K562 (cell line): ENCODE results near the gene WDR1. TPM values are rescaled to one million over a fixed set of nuclear protein-coding genes. Genes with fewer than 3 reads are reported as not detected.
A peak's percentile ranks its signal among the peaks of the same experiment; 100 is the strongest.

Experiments
- AFF1 ChIP-seq, 2 experiments: fragments of 450-650 bp; IDR thresholded peaks; 2 replicates each; pipeline ENCODE4 v1.6.1; 2018; ENCODE audit warnings: mild to moderate bottlenecking in 2 of 2, low read depth in 1 of 2; ENCODE audit not compliant: partially characterized antibody in 2 of 2
- ELK3 ChIP-seq: fragments of 450-650 bp; formaldehyde crosslinking; IDR thresholded peaks from 2 replicates; pipeline ENCODE4 v1.4.0; 2020; ENCODE audit warnings: mild to moderate bottlenecking
- GATAD2A ChIP-seq: fragments of 450-650 bp; IDR thresholded peaks from 2 replicates; pipeline ENCODE4 v1.6.1; 2017
- ID3 ChIP-seq, 2 experiments: fragments of 250-450 bp in 1 of 2; fragments of 450-650 bp in 1 of 2; sonication (Bioruptor Pico) in 1 of 2; IDR thresholded peaks; 2 replicates each; pipeline versions ENCODE4 v1.6.1 to v1.8.0; 2016 to 2021; ENCODE audit warnings: mild to moderate bottlenecking in 2 of 2, moderate library complexity in 2 of 2, missing compliant biosample characterization in 1 of 2, missing genetic modification characterization in 1 of 2
- SMAD2 ChIP-seq: fragments of 150-350 bp; IDR thresholded peaks from 2 replicates; pipeline ENCODE4 v1.6.1; 2014; ENCODE audit warnings: low read depth, mild to moderate bottlenecking, low read length
- ZMIZ1 ChIP-seq, 2 experiments: fragments of 150-350 bp in 1 of 2; IDR thresholded peaks; 2 replicates each; pipeline ENCODE4 v1.6.1; 2012 to 2016; ENCODE audit warnings: low read depth in 2 of 2, low read length in 2 of 2, mild to moderate bottlenecking in 1 of 2, moderate library complexity in 1 of 2
- ZNF318 ChIP-seq, 2 experiments: fragments of 450-650 bp; IDR thresholded peaks; 2 replicates each; pipeline ENCODE4 v1.6.1; 2016; ENCODE audit warnings: mild to moderate bottlenecking in 2 of 2, borderline replicate concordance in 1 of 2, low read depth in 1 of 2, moderate library complexity in 1 of 2
- polyA plus RNA-seq, 8 experiments: library from polyadenylated mRNA; depleted of rRNA in 4 of 8; stranded (reverse) in 5 of 8; unstranded in 3 of 8; fragments of >200 nt; fragmentation: Nextera tagmentation in 2 of 8; fragmentation: Illumina TruSeq in 1 of 8; extraction: Ambion mirVana in 2 of 8; extraction: Trizol in 1 of 8; gene quantifications; 2 replicates each; pipeline versions ENCODE4 v1.2.1 to v1.2.3, GENCODE V29; 2011 to 2014; ENCODE audit warnings: inconsistent platforms in 1 of 8, missing spikeins in 1 of 8
- total RNA-seq, 7 experiments: library from RNA; depleted of rRNA in 6 of 7; stranded (reverse); fragments of >200 nt in 6 of 7; fragmentation: Illumina TruSeq in 2 of 7; extraction: Trizol in 2 of 7; gene quantifications; 2 replicates each; pipeline versions ENCODE4 v1.2.1 to v1.2.3, GENCODE V29; 2011 to 2021; ENCODE audit warnings: low replicate concordance in 1 of 7

WDR1 gene
- total and polyA plus RNA-seq, 9 of the 15 experiments (the other 6 are each of a cell fraction or from before 2014, with no cell fraction given): 16.1 to 213 (median 125) TPM

- TF ChIP-seq ZNF318 (IDR thresholded peaks at IDR 0.05; ENCODE audit: borderline replicate concordance in 1 of 2, low read depth in 1 of 2) (no peak), GATAD2A (no peak), AFF1 (IDR thresholded peaks at IDR 0.05; ENCODE audit: low read depth in 1 of 2, partially characterized antibody in 2 of 2) (peak in 1 of 2 experiments; percentile 87), ELK3 (CRISPR knock-in tag) (no peak), SMAD2 (no peak), ZMIZ1 (IDR thresholded peaks at IDR 0.05; ENCODE audit: low read depth in 2 of 2, low read length in 2 of 2) (no peak), ID3 (CRISPR knock-in tag; IDR thresholded peaks at IDR 0.05) (no peak), ID3 (tag; IDR thresholded peaks at IDR 0.05) (peak; percentile 79)
These were observed 904 bp upstream of the WDR1 start (continued) for GRCh38 chr4:10117359-10118047.
